Heart left ventricle (tissue), 16 donors: ENCODE measurements around the gene HOXC13. TPM values are rescaled to one million over a fixed set of nuclear protein-coding genes. Genes with fewer than 3 reads are reported as not detected.

Source experiments
- ATAC-seq, 4 donors: fragments of 200-7000 bp; cut with Tn5 transposase; one replicate each; pipeline ENCODE4 v1.9.1; 2020 to 2022; ENCODE audit warnings: moderate library complexity in 4 of 4, mild to moderate bottlenecking in 3 of 4, moderate number of reproducible peaks in 1 of 4
- DNase-seq, 5 donors: peaks; one replicate each; pipeline ENCODE4 v3.0.0-alpha.2; 2020
- H3K27ac ChIP-seq, 12 donors: fragments of 200-600 bp; sonication (generic) in 4 of 12; one replicate each; pipeline versions ENCODE4 v1.5.0 to v1.8.0; 2016 to 2022; ENCODE audit warnings: mild to moderate bottlenecking in 2 of 12
- H3K27me3 ChIP-seq, 9 donors: fragments of 200-600 bp; sonication (generic) in 2 of 9; one replicate each; pipeline versions ENCODE4 v1.5.1 to v1.8.0; 2016 to 2022; ENCODE audit warnings: mild to moderate bottlenecking in 3 of 9
- H3K36me3 ChIP-seq, 9 donors: fragments of 200-600 bp; sonication (generic) in 2 of 9; one replicate each; pipeline versions ENCODE4 v1.5.0 to v1.8.0; 2018 to 2022; ENCODE audit warnings: mild to moderate bottlenecking in 2 of 9
- H3K4me1 ChIP-seq, 12 donors: fragments of 200-600 bp; sonication (generic) in 4 of 12; one replicate each; pipeline versions ENCODE4 v1.5.0 to v1.8.0; 2016 to 2022; ENCODE audit warnings: mild to moderate bottlenecking in 3 of 12
- H3K4me3 ChIP-seq, 12 donors: fragments of 200-600 bp; sonication (generic) in 4 of 12; one replicate each; pipeline versions ENCODE4 v1.5.0 to v1.8.0; 2017 to 2022; ENCODE audit warnings: mild to moderate bottlenecking in 9 of 12, moderate library complexity in 4 of 12
- H3K9me3 ChIP-seq, 12 donors: fragments of 200-600 bp; sonication (generic) in 4 of 12; one replicate each; pipeline versions ENCODE4 v1.5.0 to v1.8.0; 2016 to 2022; ENCODE audit warnings: mild to moderate bottlenecking in 1 of 12
- CTCF ChIP-seq, 12 donors: fragments of 200-600 bp; sonication (generic) in 4 of 12; IDR thresholded peaks; one replicate each; pipeline versions ENCODE4 v1.5.0 to v1.8.0; 2018 to 2022; ENCODE audit warnings: antibody characterized with exemption in 12 of 12, mild to moderate bottlenecking in 5 of 12
- POLR2A ChIP-seq, 2 donors: fragments of 450-650 bp; IDR thresholded peaks; one replicate each; pipeline ENCODE4 v1.6.1; 2017; ENCODE audit warnings: antibody characterized with exemption in 2 of 2, mild to moderate bottlenecking in 2 of 2, moderate library complexity in 2 of 2
- WGBS, 4 donors: extraction: QIAGEN DNeasy Blood & Tissue Kit in 2 of 4; methylation state at CpG; one replicate each; pipeline versions ENCODE4 v1.1.5 to v1.1.7; 2013 to 2018; 5-methylcytosine and 5-hydroxymethylcytosine counted together
- intact Hi-C, 10 donors: fragments of 100-400 bp; cut with DNase I; formaldehyde crosslinking; loops; one replicate each; pipeline versions ENCODE4 v1.11.1 to v1.14.2; 2022
- polyA plus RNA-seq, 2 donors: library from polyadenylated mRNA; stranded (reverse); fragments of 200-250 nt; gene quantifications; one replicate each; pipeline ENCODE4 v1.2.3, GENCODE V29; 2013
- total RNA-seq, 9 donors: library from RNA; depleted of rRNA in 2 of 9; stranded (reverse); fragments of >200 nt in 2 of 9; fragmentation: NEBNext Ultra II Directional in 3 of 9; extraction: Animal tissue kit (Norgen Biotek cat#: 25700) in 3 of 9; gene quantifications; one replicate each; pipeline versions ENCODE4 v1.1.0 to v1.2.4, GENCODE V29; 2016 to 2023
- donor health status: ischemic (EF 13 %, LVEDD 7.1; RV severe dilation, severe dysfunction).
- donor health status: healthy with polysubstance abuse.
- donor health status: DM: no; HTN: yes; CAD: no.
- donor health status: DM: no; HTN: no; CAD: no.
- donor health status: ischemic (EF 25% LVEDD 6.9; RV normal size, moderate dysfunction).
- donor health status: ischemic (EF 25% LVEDD 5.7; RV mildly dilated, moderate dysfunction).
- donor health status: healthy.
- donor health status: DM: yes; HTN: yes; CAD: no.
- donor health status: ischemic (EF 35%, LVEDD 5.7; RV mildly dilated, moderate dysfunction).
- donor health status: nonischemic (EF 11% LVEDD 7.7; RV severe dilation, severe dysfunction).
- donor health status: DM: yes; HTN: yes; CAD: no.
- donor health status: PGD.
- donor health status: ischemic (EF 29% LVEDD 5.4; RV normal size, mild dysfunction).
- donor health status: nonischemic (EF 23%, LVEDD 6.1; RV moderate dilation, normal function).

The HOXC13 gene
- total and polyA plus RNA-seq, 11 donors = not detected

GRCh38 chr12:53951577-53952334, 13.1 kb downstream of the HOXC13 start:
- peaks cover 71 to 100% (median 98%) of the 10 kb centered on the region in 9 donors for H3K27me3 ChIP-seq
- peaks cover 0 to 18% (median 5%) of the 10 kb centered on the region in 12 donors for H3K4me1 ChIP-seq
- H3K9me3 ChIP-seq = no peaks in the 10 kb centered on the region
- no peak for TF ChIP-seq POLR2A (IDR thresholded peaks at IDR 0.05)
- no peak for TF ChIP-seq CTCF (IDR thresholded peaks at IDR 0.05)
- no peaks in the 10 kb centered on the region for H3K36me3 ChIP-seq
- 3 to 4% (median 3%) methylated on average over 22 to 47 of the region's 47 CpGs for WGBS, 4 donors
- no peak for ATAC-seq
- H3K27ac ChIP-seq = no peak overlapping the region
- no peak overlapping the region for H3K4me3 ChIP-seq
- intact Hi-C loops = no loop called here
- DNase-seq = no peak

GRCh38 chr12:53952335-53952694, 13.7 kb downstream of the HOXC13 start:
- 6 to 17% (median 7%) methylated on average over 12 to 13 of the region's 13 CpGs for WGBS, 4 donors
- H3K4me1 ChIP-seq = peaks cover 0 to 18% (median 5%) of the 10 kb centered on the region in 12 donors
- peaks cover 75 to 100% (median 99%) of the 10 kb centered on the region in 9 donors for H3K27me3 ChIP-seq
- ATAC-seq (no peak), DNase-seq (no peak)
- intact Hi-C loops = no loop called here
- no peak overlapping the region for H3K4me3 ChIP-seq
- H3K36me3 ChIP-seq = no peaks in the 10 kb centered on the region
- TF ChIP-seq POLR2A (IDR thresholded peaks at IDR 0.05) = no peak
- TF ChIP-seq CTCF (IDR thresholded peaks at IDR 0.05) = no peak
- no peak overlapping the region for H3K27ac ChIP-seq
- no peaks in the 10 kb centered on the region for H3K9me3 ChIP-seq

GRCh38 chr12:53952871-53953734, 14.5 kb downstream of the HOXC13 start:
- 4 to 9% (median 6%) methylated on average over 34 to 38 of the region's 38 CpGs for WGBS, 4 donors
- intact Hi-C loops = no loop called here

More at GRCh38 chr12:53952871-53953734, 14.5 kb downstream of the HOXC13 start:
- H3K27me3 ChIP-seq = peaks cover 80 to 100% (median 99%) of the 10 kb centered on the region in 9 donors
- H3K27ac ChIP-seq = no peak overlapping the region
- ATAC-seq = no peak
- peaks cover 0 to 18% (median 5%) of the 10 kb centered on the region in 12 donors for H3K4me1 ChIP-seq
- no peaks in the 10 kb centered on the region for H3K9me3 ChIP-seq
- H3K4me3 ChIP-seq = no peak overlapping the region
- H3K36me3 ChIP-seq = no peaks in the 10 kb centered on the region
- DNase-seq = no peak
- TF ChIP-seq CTCF (IDR thresholded peaks at IDR 0.05) = no peak
- no peak for TF ChIP-seq POLR2A (IDR thresholded peaks at IDR 0.05)
